GM21526 (cell line): Measurements from ENCODE around the gene GDF10.

Experiments used
- ATAC-seq: cut with Tn5 transposase; IDR thresholded peaks from one replicate; pipeline ENCODE4 v1.9.1; 2021; ENCODE audit warnings: moderate library complexity; ENCODE audit not compliant: unreplicated experiment, low FRiP score

The GDF10 gene, protein sequence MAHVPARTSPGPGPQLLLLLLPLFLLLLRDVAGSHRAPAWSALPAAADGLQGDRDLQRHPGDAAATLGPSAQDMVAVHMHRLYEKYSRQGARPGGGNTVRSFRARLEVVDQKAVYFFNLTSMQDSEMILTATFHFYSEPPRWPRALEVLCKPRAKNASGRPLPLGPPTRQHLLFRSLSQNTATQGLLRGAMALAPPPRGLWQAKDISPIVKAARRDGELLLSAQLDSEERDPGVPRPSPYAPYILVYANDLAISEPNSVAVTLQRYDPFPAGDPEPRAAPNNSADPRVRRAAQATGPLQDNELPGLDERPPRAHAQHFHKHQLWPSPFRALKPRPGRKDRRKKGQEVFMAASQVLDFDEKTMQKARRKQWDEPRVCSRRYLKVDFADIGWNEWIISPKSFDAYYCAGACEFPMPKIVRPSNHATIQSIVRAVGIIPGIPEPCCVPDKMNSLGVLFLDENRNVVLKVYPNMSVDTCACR

GRCh38 chr10:47299611-47300428 lies at the start of gene GDF10:
TSS of gene GDF10 (plus strand) at chr10:47300197. CDS start at chr10:47300652, 455 bp downstream.
- ATAC-seq = no peak

DNA sequence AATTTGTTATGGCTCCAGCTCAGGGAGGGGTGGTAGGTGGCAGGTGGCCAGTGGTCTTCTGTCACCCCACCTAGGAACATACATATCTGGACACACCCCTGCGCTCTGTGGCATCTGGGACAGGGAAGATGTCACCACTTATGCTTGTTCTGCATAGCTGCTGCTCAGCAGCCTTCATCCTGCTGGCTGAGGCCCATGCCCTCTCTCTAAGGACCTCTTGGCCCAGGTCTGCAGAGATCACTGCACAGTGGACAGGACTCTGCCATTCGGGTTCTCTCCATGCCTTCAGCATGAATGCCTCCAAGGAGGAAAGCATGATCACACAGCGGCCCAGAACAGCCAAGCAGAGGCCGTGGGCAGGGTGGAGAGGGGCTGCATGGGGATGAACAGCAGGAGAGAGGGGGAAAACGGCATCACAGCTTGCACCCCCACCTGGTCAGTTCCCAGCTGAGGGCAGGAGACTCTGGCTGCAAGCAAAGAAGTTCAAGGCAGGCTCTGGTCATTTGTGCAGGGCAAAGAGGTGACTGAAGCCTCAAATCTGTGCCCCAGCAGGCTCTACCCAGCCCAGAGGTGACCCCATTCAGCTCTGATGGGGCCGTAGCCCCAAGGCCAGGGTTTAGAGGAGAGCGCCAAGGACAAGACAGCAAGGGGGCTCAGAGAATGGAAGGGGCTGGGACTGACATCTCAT lies 47.8 kb upstream of the GDF10 start:
- ATAC-seq = no peak

DNA sequence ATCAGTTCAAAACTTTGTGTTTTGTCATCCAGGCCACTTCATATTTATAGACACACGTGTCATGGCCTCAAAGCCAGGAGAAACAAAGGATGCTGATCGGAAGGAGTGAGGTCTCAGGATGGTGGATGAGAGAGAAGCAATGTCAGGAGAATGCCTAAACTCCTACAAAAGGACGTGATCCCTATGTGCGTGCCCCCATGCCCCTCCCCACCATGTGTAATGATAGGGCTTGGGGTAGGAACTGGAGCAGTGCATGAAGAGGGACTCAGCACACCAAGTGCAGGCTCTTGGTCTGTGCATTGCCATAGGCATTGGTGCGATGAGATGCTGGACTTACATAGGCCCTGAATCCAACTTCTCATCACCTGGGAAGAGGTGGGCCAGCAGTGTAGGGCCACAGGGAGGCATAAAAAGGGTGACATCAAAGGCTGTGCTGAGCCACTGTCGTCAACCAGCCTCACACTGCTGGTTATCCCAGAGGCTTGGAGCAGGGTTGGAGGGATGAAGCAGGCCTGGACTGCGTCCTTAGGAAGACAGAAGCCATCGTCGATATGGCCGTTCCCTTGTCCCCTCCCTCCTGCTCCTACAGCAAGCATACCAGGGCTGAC lies 46.9 kb upstream of the GDF10 start:
- ATAC-seq = no peak

DNA sequence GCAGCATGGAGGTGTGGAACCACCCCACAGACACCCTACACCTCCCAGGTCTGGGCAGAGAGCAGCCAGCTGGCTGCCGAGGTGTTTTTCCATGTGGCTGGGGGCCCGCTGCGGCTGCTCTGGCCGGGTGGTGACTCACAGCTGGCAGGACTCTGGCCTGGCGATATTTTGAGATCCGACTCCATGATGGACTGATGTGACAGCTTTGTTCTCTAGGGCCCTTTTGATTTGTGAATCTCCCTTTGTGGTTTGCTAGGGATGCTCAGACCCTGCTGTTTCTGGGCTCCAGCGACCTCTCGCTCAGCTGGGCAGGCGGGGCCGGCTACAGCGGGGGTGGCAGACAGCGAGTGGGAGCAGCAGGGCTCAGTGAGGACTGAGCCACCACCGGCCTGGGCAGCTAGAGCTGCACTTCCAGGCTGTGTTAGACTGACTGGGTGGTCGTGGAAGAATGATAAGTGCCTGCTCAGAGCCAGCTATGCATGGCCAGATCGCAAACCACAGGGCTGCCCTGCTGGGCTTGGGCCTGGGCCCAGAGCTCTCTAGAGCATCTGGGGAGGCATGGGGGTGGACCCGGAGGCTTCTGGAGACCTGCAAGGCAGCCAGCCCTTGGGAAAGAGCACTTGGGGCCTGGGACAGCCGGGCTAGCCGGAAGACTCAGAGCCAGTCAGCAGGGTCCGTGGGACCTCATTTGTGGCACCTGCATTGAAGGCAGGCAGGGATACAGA lies 46.2 kb upstream of the GDF10 start:
- ATAC-seq = no peak

GRCh38 chr10:47254611-47255010 lies 45.4 kb upstream of the GDF10 start:
- ATAC-seq = no peak

DNA sequence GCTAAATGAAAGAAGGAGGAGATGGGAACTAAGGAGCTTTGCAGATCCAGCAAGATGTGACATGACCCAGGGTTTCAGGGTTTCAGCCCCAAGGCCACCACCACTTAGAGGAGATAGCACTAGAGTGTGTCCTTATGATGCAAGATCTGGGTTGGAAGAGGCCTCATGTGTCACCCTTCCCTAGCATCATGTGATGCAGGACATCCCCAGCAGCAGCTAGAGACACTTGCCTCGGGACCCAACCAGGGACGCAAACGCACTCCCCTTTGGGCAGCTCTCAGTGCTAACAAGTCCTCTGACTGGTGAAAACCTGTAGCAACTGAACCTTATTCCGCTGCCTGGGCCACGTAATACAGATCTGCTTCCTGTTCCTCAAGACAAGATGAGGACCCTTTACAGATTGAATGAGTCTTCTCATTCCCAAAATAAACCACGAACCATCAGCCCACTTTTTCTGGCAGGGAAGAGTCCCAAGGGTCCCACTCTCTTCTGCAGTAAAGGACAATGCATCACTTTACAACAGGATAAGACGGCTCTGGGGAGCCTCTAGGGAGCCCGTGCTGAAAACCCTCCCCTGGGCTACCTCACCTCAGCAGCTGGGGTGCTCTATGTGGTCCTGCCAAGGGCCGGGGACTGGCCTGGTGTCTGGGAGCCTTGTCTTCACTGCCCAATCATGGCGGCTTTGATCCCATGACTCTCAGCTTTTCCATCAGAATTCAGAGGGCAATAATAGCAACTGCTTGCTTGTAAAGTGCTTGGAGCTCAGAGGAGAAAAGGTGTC lies 44.8 kb upstream of the GDF10 start:
- no peak for ATAC-seq

DNA sequence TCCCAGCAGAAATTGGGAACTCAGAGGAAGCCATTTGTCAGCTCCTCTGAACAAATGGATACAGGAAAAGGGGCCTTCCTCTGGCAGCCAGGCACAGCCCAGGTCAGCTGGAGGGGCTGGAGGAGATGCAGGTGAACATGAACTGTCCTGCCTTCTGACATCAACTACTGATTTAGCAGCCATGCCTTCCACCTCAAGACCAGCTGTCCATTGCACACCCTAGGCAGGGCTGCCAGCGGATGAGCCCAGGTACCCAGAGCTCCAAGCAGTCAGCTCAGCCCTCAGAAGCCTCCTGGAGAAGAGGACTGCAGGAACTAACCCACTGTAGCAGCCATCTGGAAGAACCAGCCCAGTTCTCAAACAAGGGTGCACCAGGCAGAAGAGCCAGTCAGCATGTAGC lies 44.1 kb upstream of the GDF10 start:
- ATAC-seq = no peak

- no peak for ATAC-seq
Observed at GRCh38 chr10:47256751-47257336, 43.2 kb upstream of the GDF10 start.

GRCh38 chr10:47257396-47258120 lies 42.4 kb upstream of the GDF10 start:
- no peak for ATAC-seq

DNA sequence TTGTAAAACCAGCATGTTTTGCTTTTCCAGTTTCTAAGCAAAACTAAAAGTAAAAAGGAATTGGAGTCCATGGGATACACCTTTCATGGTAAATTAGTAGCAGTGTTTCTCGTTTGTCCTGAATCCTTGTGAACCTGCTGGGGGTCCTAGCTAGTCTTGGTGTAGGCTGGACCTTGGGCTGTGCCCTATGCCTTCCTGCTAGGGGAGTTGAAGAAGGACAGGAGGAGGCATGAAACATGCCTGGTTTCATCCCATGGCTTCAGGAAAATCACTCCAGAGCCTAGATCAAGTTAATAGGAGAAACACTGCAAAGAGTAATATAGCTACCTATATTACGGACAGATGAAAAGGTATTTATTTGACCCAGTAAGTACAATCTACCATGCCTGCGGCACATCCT lies 41.1 kb upstream of the GDF10 start:
- ATAC-seq = no peak

GRCh38 chr10:47259466-47259865 lies 40.5 kb upstream of the GDF10 start:
- ATAC-seq = no peak

GRCh38 chr10:47260505-47261111 lies 39.4 kb upstream of the GDF10 start:
- ATAC-seq = peak; percentile 4

DNA sequence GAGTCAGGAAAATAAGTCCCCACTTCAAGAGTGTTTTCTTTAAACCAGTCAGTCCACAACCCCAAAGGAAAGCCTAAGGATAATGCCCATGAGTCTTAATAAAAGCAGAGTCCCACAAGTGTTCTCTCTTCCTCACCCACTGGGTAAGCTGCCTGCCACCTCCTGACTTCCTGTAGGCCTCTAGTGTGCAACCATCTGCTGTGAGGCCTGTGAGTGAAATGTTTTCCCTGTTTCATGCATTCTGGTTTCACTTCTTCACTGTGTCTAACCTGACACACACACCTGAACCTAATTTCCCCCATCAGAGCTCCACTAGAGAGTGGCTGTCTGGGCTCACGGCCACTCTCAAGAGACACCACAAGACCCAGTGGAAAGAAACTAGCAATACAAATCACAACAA lies 38.9 kb upstream of the GDF10 start:
- ATAC-seq = peak; percentile 98

DNA sequence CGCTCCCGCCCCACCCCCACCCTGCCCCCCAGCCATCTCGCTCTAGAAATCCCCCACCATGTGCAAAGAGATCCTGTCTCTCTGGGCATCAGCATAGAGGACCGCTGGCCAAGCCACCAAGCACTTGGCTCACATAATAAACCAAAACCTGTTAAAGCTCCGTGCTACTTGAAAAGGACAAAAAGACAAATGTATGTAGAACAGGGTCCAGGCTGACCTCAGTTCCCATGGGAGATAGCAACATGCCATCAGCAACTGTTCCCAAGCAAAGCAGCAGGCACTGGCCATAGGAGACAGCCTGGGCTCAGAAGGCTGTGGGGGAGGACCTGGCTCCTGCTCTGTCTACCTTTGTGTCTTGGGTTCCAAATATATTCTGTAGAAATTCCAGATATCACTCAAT lies 38.4 kb upstream of the GDF10 start:
- ATAC-seq = peak; percentile 1

DNA sequence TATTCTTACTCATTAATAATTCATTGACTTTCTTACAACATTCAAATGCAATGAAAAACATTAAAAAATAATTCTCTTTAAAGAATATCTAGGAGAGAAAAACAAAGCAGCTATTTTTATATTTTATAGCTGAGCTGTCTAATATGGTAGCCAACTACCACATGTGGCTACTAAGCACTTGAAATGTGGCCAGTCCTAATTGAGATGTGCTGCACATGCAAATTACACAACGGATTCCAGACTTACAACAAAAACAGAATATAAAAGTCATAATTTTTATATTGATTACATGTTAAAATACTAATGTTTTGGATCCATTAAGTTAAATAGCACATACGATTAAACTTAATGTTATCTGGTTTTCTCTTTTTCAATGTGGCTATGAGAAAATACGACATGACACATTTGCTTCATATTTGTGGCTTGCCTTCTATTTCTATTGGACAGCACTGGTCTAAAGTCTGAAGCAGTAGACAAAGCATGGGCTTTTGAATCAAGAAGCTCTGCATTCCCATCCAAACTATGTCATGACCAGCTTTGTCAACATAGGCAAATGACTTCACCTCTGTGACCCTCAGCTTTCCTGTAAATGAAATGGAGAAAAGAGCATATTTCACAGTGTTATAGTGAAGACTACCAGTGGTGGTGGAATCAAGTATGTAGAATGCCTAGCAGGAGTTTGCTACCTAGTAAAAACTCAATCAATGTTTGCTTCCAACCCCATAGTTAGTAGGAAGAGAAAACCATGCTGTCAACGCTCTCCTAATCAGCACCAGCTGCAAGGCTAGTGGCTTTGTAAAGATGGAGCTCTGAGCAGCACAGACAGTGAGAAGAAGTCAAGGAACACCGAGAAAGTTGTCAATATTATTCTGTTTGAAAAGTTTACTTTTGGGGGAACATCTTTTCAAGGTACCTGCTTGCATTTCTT lies 37.1 kb upstream of the GDF10 start:
- ATAC-seq = no peak

DNA sequence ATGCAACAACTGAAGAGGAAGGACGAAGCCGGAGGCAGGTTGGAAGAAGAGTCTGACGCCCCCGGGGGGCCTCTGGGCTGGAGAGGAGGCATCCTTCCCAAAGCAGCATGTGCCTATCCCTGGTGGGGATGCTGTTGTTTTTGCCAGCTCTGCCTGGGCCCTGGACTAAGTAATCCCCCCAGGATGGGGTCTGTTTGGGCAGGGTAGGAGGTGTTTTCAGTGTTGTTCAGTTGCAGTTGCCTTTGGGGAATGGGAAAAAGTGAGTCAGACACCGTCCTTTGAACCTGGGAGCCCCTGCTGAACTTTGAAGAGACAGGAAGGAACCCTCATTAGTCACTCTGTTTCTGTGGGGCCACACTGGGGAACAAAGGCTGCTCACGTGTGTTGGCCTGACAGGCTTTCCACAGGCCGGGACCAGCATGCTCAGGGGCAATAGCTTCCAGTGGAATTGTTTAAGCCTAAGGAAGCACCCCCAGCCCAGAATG lies 35.2 kb upstream of the GDF10 start:
- ATAC-seq = no peak

GRCh38 chr10:47266602-47267001 lies 33.4 kb upstream of the GDF10 start:
- no peak for ATAC-seq
